ENCODE results near the gene BOC. TPM values are rescaled to one million over a fixed set of nuclear protein-coding genes. Genes with fewer than 3 reads are reported as not detected.
"Not testable (repeated sequence)": the region's sequence is repeated elsewhere in the genome, so short reads cannot be mapped to it uniquely, and the experiment has no call there.

The BOC gene
- 3.1 and 4.5 TPM in 2 replicates for total RNA-seq (2014; rRNA removed; shearing (Covaris generic))

DNA sequence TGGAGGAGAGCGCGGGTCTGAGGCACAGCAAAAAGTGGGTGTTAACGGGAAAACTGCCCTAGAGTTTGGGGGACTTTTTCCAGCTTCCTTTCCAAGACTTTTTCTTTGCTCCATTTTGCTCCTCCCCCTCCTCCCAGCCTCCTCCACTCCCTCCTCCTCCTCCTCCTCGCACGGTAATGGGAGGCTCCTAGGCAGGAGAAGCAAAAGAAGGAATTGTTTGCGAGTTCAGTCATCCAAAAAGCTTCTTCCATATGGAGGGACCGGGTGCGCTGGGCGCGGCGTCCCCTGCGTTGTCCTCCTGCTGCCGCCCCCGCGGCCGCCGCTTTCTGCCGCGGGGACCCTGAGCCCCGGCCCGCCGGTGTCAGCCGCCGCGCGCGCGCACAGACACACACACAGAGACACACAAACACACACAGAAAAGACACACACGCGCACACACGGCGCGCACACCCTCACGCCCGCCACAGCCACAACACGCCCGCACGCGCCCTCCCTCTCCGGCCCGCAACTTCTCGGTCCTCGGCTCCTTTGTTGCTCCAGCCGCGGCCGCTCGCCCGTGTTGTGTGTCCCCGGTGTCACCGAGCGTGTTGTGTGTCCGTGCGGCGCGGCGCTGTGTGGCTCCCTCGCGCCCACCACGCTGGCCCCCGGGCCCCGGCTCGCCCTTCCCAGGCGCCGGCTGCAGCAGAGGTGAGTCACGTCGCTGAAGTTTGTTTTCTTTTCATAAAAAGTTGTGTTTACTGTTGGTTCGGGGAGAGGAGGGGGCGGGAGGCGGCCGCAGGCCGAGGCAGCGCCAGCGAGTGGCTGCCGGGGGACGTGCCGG lies at the start of gene BOC:
Gene BOC, plus strand, starts transcription at position 228 of the 820 bp plus-strand sequence. CDS start 38,246 bp downstream, outside the sequence.
- peak; percentile 52 for DNase-seq (ENCODE audit: low spot score)

GRCh38 chr3:113161661-113162060 lies 49.7 kb upstream of the BOC start:
- DNase-seq (ENCODE audit: low spot score) = no peak

DNA sequence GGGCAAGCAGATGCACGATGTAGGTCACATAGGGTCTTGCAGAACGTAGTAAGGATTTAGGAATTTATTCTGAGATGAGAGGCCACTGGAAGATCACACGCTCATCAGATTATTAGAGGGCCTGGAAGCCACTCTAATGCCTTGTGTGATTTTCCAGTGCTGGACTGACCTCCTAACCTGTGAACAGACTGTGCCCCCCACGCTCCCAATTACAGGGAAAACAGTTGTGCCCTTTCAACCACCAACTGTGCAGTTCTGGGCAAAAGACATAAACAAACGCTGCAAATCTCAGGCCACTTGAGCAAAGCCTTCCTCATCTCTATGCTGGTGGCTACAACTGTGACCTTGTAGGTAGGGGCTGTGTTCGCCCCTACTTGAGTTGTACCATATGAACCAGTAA lies 48.2 kb upstream of the BOC start:
- DNase-seq (ENCODE audit: low spot score) = no peak

- DNase-seq (ENCODE audit: low spot score) = no peak
Observed at GRCh38 chr3:113165841-113166240, 45.5 kb upstream of the BOC start.

DNA sequence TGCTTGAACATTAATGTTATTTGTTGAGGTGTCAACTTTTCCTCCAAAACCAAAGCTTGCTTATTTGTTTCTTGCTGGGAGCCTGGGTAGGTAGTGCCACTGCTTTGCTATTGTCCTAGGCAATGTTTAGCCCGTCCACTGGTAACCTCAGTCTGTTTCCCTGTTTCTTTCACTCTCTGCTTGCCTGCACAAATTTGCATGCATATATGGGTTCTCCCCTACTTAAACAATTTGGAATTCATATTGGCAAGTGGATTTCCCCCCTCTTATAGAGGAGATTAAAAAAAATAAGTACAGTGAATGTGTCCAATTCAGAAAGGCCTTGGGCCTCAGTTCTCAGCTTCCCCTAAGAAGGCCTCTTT lies 45.0 kb upstream of the BOC start:
- DNase-seq (ENCODE audit: low spot score) = no peak

GRCh38 chr3:113166719-113167492 lies 44.5 kb upstream of the BOC start:
- DNase-seq (ENCODE audit: low spot score) = peak; percentile 20

- DNase-seq (ENCODE audit: low spot score) = no peak
Observed at GRCh38 chr3:113167825-113168801, 43.2 kb upstream of the BOC start.

DNA sequence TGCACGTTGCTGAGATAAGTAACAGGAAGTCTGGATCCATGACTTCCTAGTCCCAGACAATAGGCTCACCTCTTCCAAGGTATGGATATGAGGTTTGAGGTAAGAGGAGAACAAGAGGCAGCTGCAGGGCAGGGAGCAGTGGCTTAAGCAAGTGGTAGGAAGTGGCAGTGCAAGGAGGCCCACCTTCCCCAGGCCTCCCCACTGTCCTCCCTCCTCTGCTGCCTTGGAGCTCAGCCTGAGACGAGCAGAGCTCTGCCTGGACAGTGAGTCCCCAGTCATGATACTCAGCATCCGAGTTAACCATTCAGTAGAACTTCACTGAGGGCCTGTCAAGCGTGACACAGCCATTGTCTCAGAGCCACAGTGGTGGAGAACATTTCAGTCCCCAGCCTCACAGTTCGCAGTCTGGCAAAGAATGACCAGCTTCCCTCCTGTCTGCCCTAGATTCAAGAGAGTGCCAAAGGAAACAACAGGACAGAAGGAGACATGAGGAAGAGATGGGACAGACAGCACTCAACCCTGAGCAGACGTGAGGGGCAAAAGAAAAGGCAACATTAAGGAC lies 41.4 kb upstream of the BOC start:
- no peak for DNase-seq (ENCODE audit: low spot score)

DNA sequence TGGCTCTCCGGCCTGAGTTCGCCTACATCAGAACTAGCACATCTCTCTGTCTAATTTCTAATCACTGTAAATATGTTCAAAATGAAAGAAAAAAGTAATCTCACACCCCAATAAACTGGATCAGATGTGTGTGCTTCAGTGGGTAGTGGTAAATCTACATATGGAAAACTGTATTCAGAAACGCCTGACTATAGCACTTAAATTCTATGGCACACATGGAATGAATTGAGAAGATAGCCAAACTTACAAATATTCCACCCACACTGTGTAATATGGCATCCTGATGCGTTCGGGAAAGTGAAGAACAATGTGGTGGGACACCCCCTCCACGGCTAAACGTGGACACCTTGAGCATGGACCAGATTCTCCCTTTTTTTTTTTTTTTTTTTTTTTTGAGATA lies 40.6 kb upstream of the BOC start:
- no peak for DNase-seq (ENCODE audit: low spot score)

DNA sequence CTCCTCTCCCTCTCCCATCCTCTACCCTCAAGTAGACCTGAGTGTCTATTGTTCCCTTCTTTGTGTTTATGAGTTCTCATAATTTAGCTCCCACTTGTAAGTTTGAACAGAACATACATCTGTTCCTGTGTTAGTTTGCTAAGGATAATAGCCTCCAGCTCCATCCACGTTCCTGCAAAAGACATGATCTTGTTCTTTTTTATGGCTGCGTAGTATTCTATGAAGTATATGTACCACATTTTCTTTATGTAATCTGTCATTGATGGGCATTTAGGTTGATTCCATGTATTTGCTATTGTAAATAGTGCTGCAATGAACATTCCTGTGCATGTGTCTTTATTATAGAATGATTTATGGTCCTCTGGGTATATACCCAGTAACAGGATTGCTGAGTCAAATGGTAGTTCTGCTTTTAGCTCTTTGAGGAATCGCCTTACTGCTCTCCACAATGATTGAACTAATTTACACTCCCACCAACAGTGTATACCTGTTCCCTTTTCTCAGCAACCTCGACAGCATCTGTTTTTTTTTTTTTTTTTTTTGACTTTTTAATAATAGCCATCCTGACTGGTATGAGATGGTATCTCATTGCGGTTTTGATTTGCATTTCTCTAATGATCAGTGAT lies 39.6 kb upstream of the BOC start:
- not testable (repeated sequence) for DNase-seq (ENCODE audit: low spot score)

DNA sequence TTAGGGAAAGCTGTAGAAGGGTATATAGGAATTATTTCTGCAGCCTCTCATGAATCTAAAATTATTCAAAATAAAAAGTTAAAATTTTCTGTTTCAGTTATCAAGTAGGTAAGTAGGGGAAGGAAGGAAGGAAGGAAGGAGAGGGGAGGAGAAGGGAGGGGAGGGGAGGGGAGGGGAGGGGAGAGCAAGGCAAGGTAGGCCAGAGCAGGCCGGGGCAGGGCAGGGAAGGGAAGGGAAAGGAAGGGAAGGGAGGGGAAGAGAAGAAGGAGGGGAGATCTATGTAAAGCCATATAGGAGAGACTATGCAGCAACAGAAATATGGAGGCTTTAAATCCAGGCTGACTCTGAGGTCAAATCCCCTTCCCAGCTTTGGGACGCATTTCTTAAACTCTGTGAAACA lies 38.3 kb upstream of the BOC start:
- DNase-seq (ENCODE audit: low spot score) = no peak

- no peak for DNase-seq (ENCODE audit: low spot score)
Observed at GRCh38 chr3:113174304-113174703, 37.1 kb upstream of the BOC start.

- DNase-seq (ENCODE audit: low spot score) = no peak
Observed at GRCh38 chr3:113174801-113175485, 36.4 kb upstream of the BOC start.

- no peak for DNase-seq (ENCODE audit: low spot score)
Observed at GRCh38 chr3:113177526-113177925, 33.8 kb upstream of the BOC start.

- no peak for DNase-seq (ENCODE audit: low spot score)
Observed at GRCh38 chr3:113179235-113179824, 32.0 kb upstream of the BOC start.

DNA sequence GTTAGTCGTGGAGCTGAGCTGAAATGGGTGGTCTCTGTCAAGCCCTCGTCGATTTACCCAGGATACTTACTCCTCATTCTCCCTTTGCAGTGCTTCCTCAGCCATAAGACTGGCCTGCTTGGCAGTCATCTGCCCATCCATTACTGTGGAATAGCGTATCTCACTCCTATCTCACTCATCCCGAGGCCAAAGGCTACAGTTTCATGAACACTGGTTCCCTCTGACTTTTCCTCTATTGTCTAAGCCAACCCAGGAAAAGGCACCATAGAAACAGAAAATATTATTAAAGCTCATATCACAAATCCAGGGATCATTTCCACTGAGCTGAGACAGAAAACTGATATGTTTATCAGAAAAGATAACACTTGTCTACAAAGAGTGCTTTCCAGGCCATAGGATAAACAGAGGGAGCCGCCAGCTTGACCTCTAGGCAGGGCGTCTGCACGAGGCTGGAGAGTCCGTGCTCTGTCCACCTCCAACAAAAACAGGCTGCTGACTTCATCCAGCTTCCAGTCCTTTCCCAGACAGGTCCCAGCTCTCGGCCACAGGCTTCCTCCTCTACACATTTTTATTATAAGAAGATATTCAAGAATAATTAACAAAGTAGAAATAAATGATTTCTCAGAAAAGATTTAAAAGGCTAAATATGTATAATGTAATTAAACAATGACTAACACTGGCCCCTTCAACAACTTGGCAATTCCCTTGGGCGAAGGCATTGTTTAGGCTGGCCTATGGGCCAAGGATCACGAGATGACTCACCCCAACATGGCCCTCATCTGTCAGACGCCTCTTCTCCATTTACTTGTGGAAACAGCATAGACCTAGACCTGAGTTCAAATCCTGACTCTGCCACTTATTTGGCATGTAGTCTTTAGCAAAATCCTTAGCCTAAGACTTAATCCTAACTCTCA lies 27.4 kb upstream of the BOC start:
- DNase-seq (ENCODE audit: low spot score) = no peak

GRCh38 chr3:113185194-113185835 lies 26.0 kb upstream of the BOC start:
- DNase-seq (ENCODE audit: low spot score) = no peak

DNA sequence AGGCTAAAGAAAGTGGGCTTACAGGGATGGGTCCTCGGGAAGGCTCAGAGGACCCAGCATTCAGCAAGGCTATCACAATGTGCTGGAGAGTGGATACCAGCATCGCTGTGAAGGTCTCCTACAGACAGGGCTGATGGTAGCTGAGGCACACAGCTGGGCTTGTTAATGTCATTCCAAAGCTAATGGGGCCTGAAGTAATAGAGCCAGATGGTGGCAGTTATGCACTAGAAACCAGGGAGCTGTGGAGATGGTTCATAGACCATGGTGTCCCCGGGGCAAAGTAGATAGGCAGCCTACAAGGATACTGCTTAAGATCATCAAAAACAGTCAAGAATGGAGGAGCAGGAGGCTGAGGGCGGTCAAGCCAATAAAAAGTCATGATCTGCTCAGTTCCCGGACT lies 24.8 kb upstream of the BOC start:
- DNase-seq (ENCODE audit: low spot score) = no peak

GRCh38 chr3:113193288-113193687 lies 18.1 kb upstream of the BOC start:
- DNase-seq (ENCODE audit: low spot score) = no peak
